Measurements from ENCODE around the gene SCIN.
"Not testable (repeated sequence)": the region's sequence is repeated elsewhere in the genome, so short reads cannot be mapped to it uniquely, and the experiment has no call there.

DNA sequence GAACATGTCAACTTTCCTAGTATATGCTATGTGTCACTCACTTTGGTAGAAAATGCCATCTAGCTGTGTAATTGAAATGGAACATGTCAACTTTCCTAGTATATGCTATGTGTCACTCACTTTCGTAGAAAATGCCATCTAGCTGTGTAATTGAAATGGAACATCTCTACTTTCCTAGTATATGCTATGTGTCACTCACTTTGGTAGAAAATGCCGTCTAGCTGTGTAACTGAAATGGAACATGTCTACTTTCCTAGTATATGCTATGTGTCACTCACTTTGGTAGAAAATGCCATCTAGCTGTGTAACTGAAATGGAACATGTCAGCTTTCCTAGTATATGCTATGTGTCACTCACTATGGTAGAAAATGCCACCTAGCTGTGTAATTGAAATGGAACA, 43.8 kb upstream of the SCIN start:
- TF ChIP-seq, protein P1, sequence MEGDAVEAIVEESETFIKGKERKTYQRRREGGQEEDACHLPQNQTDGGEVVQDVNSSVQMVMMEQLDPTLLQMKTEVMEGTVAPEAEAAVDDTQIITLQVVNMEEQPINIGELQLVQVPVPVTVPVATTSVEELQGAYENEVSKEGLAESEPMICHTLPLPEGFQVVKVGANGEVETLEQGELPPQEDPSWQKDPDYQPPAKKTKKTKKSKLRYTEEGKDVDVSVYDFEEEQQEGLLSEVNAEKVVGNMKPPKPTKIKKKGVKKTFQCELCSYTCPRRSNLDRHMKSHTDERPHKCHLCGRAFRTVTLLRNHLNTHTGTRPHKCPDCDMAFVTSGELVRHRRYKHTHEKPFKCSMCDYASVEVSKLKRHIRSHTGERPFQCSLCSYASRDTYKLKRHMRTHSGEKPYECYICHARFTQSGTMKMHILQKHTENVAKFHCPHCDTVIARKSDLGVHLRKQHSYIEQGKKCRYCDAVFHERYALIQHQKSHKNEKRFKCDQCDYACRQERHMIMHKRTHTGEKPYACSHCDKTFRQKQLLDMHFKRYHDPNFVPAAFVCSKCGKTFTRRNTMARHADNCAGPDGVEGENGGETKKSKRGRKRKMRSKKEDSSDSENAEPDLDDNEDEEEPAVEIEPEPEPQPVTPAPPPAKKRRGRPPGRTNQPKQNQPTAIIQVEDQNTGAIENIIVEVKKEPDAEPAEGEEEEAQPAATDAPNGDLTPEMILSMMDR (conservative IDR thresholded peaks at IDR 0.05; ENCODE audit: low read depth, low read length), result not testable (repeated sequence)
- TF ChIP-seq EZH2 (IDR thresholded peaks at IDR 0.05; ENCODE audit: borderline replicate concordance, low read depth, low read length, poor library complexity, severe bottlenecking), result not testable (repeated sequence)

Measured in A673 (cell line).